ENCODE data around the gene BBS2. TPM values are rescaled to one million over a fixed set of nuclear protein-coding genes. Genes with fewer than 3 reads are reported as not detected.
A peak's percentile ranks its signal among the peaks of the same experiment; 100 is the strongest.

The BBS2 gene
- 25.7 TPM for polyA plus RNA-seq (2012; ENCODE audit: missing spikeins)

- DNase-seq (ENCODE audit: insufficient read length), result peak; percentile 86
- FAIRE-seq, result peak; percentile 97
- TF ChIP-seq TAF1 (IDR thresholded peaks at IDR 0.05; ENCODE audit: borderline replicate concordance, low read depth, low read length) (0 out of 2 replicates have a peak, but pooled peaks have one; percentile 17), POLR2A (IDR thresholded peaks at IDR 0.05; ENCODE audit: low read depth, low read length) (peak; percentile 75; the same call in 1 of the 2 replicates), POLR2AphosphoS5 (IDR thresholded peaks at IDR 0.05; ENCODE audit: low read depth, low read length) (peak; percentile 60; the same call in 1 of the 2 replicates)
Measured at GRCh38 chr16:56519459-56520250, at the start of gene BBS2. TSS of gene BBS2 (minus strand) at chr16:56520024. CDS start at chr16:56519862, 162 bp downstream.

GRCh38 chr16:56564793-56565477 lies 45.1 kb upstream of the BBS2 start, which contains the start of gene MT4:
TSS of gene MT4 (plus strand) at chr16:56565073. CDS start at chr16:56565129, 56 bp downstream.
- no peak for DNase-seq (ENCODE audit: insufficient read length)
- FAIRE-seq, result no peak
- TF ChIP-seq POLR2AphosphoS5 (IDR thresholded peaks at IDR 0.05; ENCODE audit: low read depth, low read length) (no peak), TAF1 (IDR thresholded peaks at IDR 0.05; ENCODE audit: borderline replicate concordance, low read depth, low read length) (no peak)

- no peak for TF ChIP-seq POLR2A (IDR thresholded peaks at IDR 0.05; ENCODE audit: low read depth, low read length)
- no peak for TF ChIP-seq TAF1 (IDR thresholded peaks at IDR 0.05; ENCODE audit: borderline replicate concordance, low read depth, low read length)
- TF ChIP-seq POLR2AphosphoS5 (IDR thresholded peaks at IDR 0.05; ENCODE audit: low read depth, low read length), result no peak
- FAIRE-seq (no peak), DNase-seq (ENCODE audit: insufficient read length) (no peak)
Measured at GRCh38 chr16:56561126-56561525, 41.3 kb upstream of the BBS2 start.

- no peak for FAIRE-seq
- DNase-seq (ENCODE audit: insufficient read length), result no peak
- TF ChIP-seq POLR2A (IDR thresholded peaks at IDR 0.05; ENCODE audit: low read depth, low read length) (no peak), POLR2AphosphoS5 (IDR thresholded peaks at IDR 0.05; ENCODE audit: low read depth, low read length) (no peak), TAF1 (IDR thresholded peaks at IDR 0.05; ENCODE audit: borderline replicate concordance, low read depth, low read length) (no peak)
Measured at GRCh38 chr16:56560447-56560846, 40.6 kb upstream of the BBS2 start.

GRCh38 chr16:56559109-56559508 lies 39.3 kb upstream of the BBS2 start:
- DNase-seq (ENCODE audit: insufficient read length), result no peak
- FAIRE-seq, result no peak
- TF ChIP-seq POLR2AphosphoS5 (IDR thresholded peaks at IDR 0.05; ENCODE audit: low read depth, low read length) (no peak), TAF1 (IDR thresholded peaks at IDR 0.05; ENCODE audit: borderline replicate concordance, low read depth, low read length) (no peak), POLR2A (IDR thresholded peaks at IDR 0.05; ENCODE audit: low read depth, low read length) (no peak)

- TF ChIP-seq POLR2AphosphoS5 (IDR thresholded peaks at IDR 0.05; ENCODE audit: low read depth, low read length), result no peak
- DNase-seq (ENCODE audit: insufficient read length) (no peak), FAIRE-seq (no peak)
Measured at GRCh38 chr16:56558024-56558747, 38.4 kb upstream of the BBS2 start.

- TF ChIP-seq POLR2AphosphoS5 (IDR thresholded peaks at IDR 0.05; ENCODE audit: low read depth, low read length) (no peak), TAF1 (IDR thresholded peaks at IDR 0.05; ENCODE audit: borderline replicate concordance, low read depth, low read length) (no peak), POLR2A (IDR thresholded peaks at IDR 0.05; ENCODE audit: low read depth, low read length) (no peak)
- DNase-seq (ENCODE audit: insufficient read length) (no peak), FAIRE-seq (no peak)
Measured at GRCh38 chr16:56554441-56554840, 34.6 kb upstream of the BBS2 start.

GRCh38 chr16:56551796-56552738 lies 32.2 kb upstream of the BBS2 start:
- DNase-seq (ENCODE audit: insufficient read length) (no peak), FAIRE-seq (no peak)
- no peak for TF ChIP-seq POLR2AphosphoS5 (IDR thresholded peaks at IDR 0.05; ENCODE audit: low read depth, low read length)
- no peak for TF ChIP-seq POLR2A (IDR thresholded peaks at IDR 0.05; ENCODE audit: low read depth, low read length)
- no peak for TF ChIP-seq TAF1 (IDR thresholded peaks at IDR 0.05; ENCODE audit: borderline replicate concordance, low read depth, low read length)

- TF ChIP-seq POLR2AphosphoS5 (IDR thresholded peaks at IDR 0.05; ENCODE audit: low read depth, low read length), result no peak
- TF ChIP-seq POLR2A (IDR thresholded peaks at IDR 0.05; ENCODE audit: low read depth, low read length), result no peak
- TF ChIP-seq TAF1 (IDR thresholded peaks at IDR 0.05; ENCODE audit: borderline replicate concordance, low read depth, low read length), result no peak
- DNase-seq (ENCODE audit: insufficient read length) (no peak), FAIRE-seq (no peak)
Measured at GRCh38 chr16:56549744-56550385, 30.0 kb upstream of the BBS2 start.

- no peak for TF ChIP-seq TAF1 (IDR thresholded peaks at IDR 0.05; ENCODE audit: borderline replicate concordance, low read depth, low read length)
- TF ChIP-seq POLR2A (IDR thresholded peaks at IDR 0.05; ENCODE audit: low read depth, low read length), result no peak
- TF ChIP-seq POLR2AphosphoS5 (IDR thresholded peaks at IDR 0.05; ENCODE audit: low read depth, low read length), result no peak
- DNase-seq (ENCODE audit: insufficient read length) (no peak), FAIRE-seq (no peak)
Measured at GRCh38 chr16:56549161-56549560, 29.3 kb upstream of the BBS2 start.
